HCT116 (cell line): ENCODE data around the gene RBM34. TPM values are rescaled to one million over a fixed set of nuclear protein-coding genes. Genes with fewer than 3 reads are reported as not detected.

Experiments used
- ATAC-seq: fragments of 200-7000 bp; cut with Tn5 transposase; 2 replicates; pipeline ENCODE4 v1.9.1; 2020; ENCODE audit warnings: mild to moderate bottlenecking, moderate library complexity
- BruUV-seq: library from RNA; stranded (reverse); fragments of 400-500 nt; replicated peaks from 2 replicates; lab custom pipeline; 2021; lab: Mats Ljungman, UMichigan
- CTCF ChIA-PET: fragments of 300-600 bp; sonication (Branson Sonifier 250); formaldehyde crosslinking; loops from one replicate; lab custom pipeline; 2021; ENCODE audit warnings: antibody characterized with exemption; lab: Charles Lee
- POLR2A ChIA-PET: fragments of 300-600, 350-600 bp; sonication (Branson Sonifier 250); formaldehyde crosslinking; loops from one replicate; lab custom pipeline; 2021; ENCODE audit warnings: antibody characterized with exemption; lab: Charles Lee
- RAD21 ChIA-PET, 2 experiments: fragments of 300-600 bp; sonication (Branson Sonifier 250); formaldehyde crosslinking; loops; one replicate each; lab custom pipeline; 2023; ENCODE audit warnings: low total read pairs in 2 of 2; ENCODE audit not compliant: uncharacterized antibody in 2 of 2, unreplicated experiment in 2 of 2, low non-redundant PET in 1 of 2; lab: Charles Lee
- DNase-seq: peaks from one replicate; pipeline ENCODE4 v3.0.0-alpha.2; 2010; ENCODE audit warnings: low read depth, low spot score
- H2AFZ ChIP-seq: fragments of 200-600 bp; shearing (Covaris generic), sonication (generic); 2 replicates; pipeline ENCODE4 v1.6.1; 2017; ENCODE audit warnings: low read depth, mixed run types, mixed read lengths, antibody characterized with exemption, low read length; ENCODE audit not compliant: poor library complexity, severe bottlenecking
- H3K27ac ChIP-seq: 2 replicates; pipeline ENCODE4 v1.5.1; 2012; ENCODE audit warnings: low read depth, low read length
- H3K27me3 ChIP-seq: fragments of 200-600 bp; sonication (generic); 2 replicates; pipeline ENCODE4 v1.6.1; 2016; ENCODE audit warnings: mixed run types, low read length, mixed read lengths; ENCODE audit not compliant: insufficient read depth
- H3K36me3 ChIP-seq, 2 experiments: fragments of 200-500 bp in 1 of 2; fragments of 200-600 bp in 1 of 2; sonication (Bioruptor generic) in 1 of 2; sonication (generic) in 1 of 2; 2 replicates each; pipeline versions ENCODE4 v1.5.1 to v1.6.1; 2014 to 2016; ENCODE audit warnings: low read length in 2 of 2, inconsistent platforms in 1 of 2, mixed read lengths in 1 of 2, mixed run types in 1 of 2; ENCODE audit not compliant: insufficient read depth in 2 of 2, control insufficient read depth in 1 of 2
- H3K4me1 ChIP-seq, 2 experiments: fragments of 200-600 bp in 1 of 2; sonication (generic) in 1 of 2; 2 replicates each; pipeline versions ENCODE4 v1.5.1 to v1.6.1; 2012 to 2017; ENCODE audit warnings: low read length in 2 of 2, inconsistent platforms in 1 of 2, mild to moderate bottlenecking in 1 of 2, mixed read lengths in 1 of 2, mixed run types in 1 of 2, moderate library complexity in 1 of 2; ENCODE audit not compliant: insufficient read depth in 2 of 2, control insufficient read depth in 1 of 2
- H3K4me2 ChIP-seq: fragments of 200-600 bp; sonication (generic); 2 replicates; pipeline ENCODE4 v1.6.1; 2017; ENCODE audit warnings: mixed run types, low read length, mixed read lengths
- H3K4me3 ChIP-seq, 2 experiments: fragments of 200-600 bp in 1 of 2; sonication (generic) in 1 of 2; replicated peaks in 1 of 2; 2 replicates each; pipeline ENCODE4 v1.5.1; 2011 to 2016; ENCODE audit warnings: low read length in 2 of 2, control low read depth in 1 of 2, low read depth in 1 of 2, mild to moderate bottlenecking in 1 of 2, mixed read lengths in 1 of 2, mixed run types in 1 of 2
- H3K79me2 ChIP-seq: fragments of 200-600 bp; sonication (generic); 2 replicates; pipeline ENCODE4 v1.6.1; 2017; ENCODE audit warnings: mild to moderate bottlenecking, mixed run types, low read length, moderate library complexity, mixed read lengths; ENCODE audit not compliant: insufficient read depth
- H3K9ac ChIP-seq: fragments of 200-600 bp; sonication (generic); 2 replicates; pipeline ENCODE4 v1.6.1; 2016; ENCODE audit warnings: low read length, mixed read lengths
- H3K9me2 ChIP-seq: fragments of 200-600 bp; sonication (generic), shearing (Covaris generic); 2 replicates; pipeline ENCODE4 v1.6.1; 2017; ENCODE audit warnings: mixed run types, mild to moderate bottlenecking, moderate library complexity; ENCODE audit not compliant: insufficient read depth
- H3K9me3 ChIP-seq, 2 experiments: fragments of 200-500 bp in 1 of 2; fragments of 200-600 bp in 1 of 2; sonication (Bioruptor generic) in 1 of 2; sonication (generic) in 1 of 2; 2 replicates each; pipeline ENCODE4 v1.6.1; 2014 to 2017; ENCODE audit warnings: low read length in 2 of 2, mixed read lengths in 2 of 2, inconsistent platforms in 1 of 2, low read depth in 1 of 2, mild to moderate bottlenecking in 1 of 2, mixed run types in 1 of 2, moderate library complexity in 1 of 2; ENCODE audit not compliant: control insufficient read depth in 1 of 2, insufficient read depth in 1 of 2
- H4K20me1 ChIP-seq: fragments of 200-600 bp; sonication (generic), shearing (Covaris generic); 2 replicates; pipeline ENCODE4 v1.6.1; 2017; ENCODE audit warnings: mixed run types, mild to moderate bottlenecking, moderate library complexity; ENCODE audit not compliant: insufficient read depth
- EGR1 ChIP-seq: IDR thresholded peaks from 2 replicates; pipeline ENCODE4 v1.6.1; 2012; ENCODE audit warnings: low read depth
- EZH2phosphoT487 ChIP-seq: fragments of 200-600 bp; IDR thresholded peaks from 2 replicates; pipeline ENCODE4 v1.6.1; 2018; ENCODE audit warnings: antibody characterized with exemption, borderline replicate concordance
- JUND ChIP-seq: IDR thresholded peaks from 2 replicates; pipeline ENCODE4 v1.6.1; 2012
- POLR2A ChIP-seq: IDR thresholded peaks from 2 replicates; pipeline ENCODE4 v1.7.0; 2011; ENCODE audit warnings: borderline replicate concordance; ENCODE audit not compliant: insufficient read depth, insufficient read length; ENCODE audit errors: extremely low read depth
- REST ChIP-seq: IDR thresholded peaks from 2 replicates; pipeline ENCODE4 v1.6.1; 2012; ENCODE audit warnings: low read depth
- SRF ChIP-seq: IDR thresholded peaks from 2 replicates; pipeline ENCODE4 v1.6.1; 2012; ENCODE audit warnings: low read depth
- TCF7L2 ChIP-seq: IDR thresholded peaks from 2 replicates; pipeline ENCODE4 v1.7.0; 2011; ENCODE audit warnings: borderline replicate concordance, inconsistent platforms; ENCODE audit not compliant: insufficient read depth, insufficient read length; ENCODE audit errors: extremely low read depth
- intact Hi-C: fragments of 100-400 bp; cut with micrococcal nuclease; formaldehyde crosslinking; loops from 2 replicates; pipeline ENCODE4 v1.10.0; 2022
- total RNA-seq: library from RNA; stranded (reverse); gene quantifications from one replicate; pipeline ENCODE4 v1.2.1, GENCODE V29; 2021; ENCODE audit not compliant: unreplicated experiment
- TF ChIP-seq, protein P1 (sequence below): IDR thresholded peaks from 2 replicates; pipeline ENCODE4 v1.6.1; 2012

The RBM34 gene
- total RNA-seq, 1 experiment from 2014 or later = 82.0 TPM

DNA sequence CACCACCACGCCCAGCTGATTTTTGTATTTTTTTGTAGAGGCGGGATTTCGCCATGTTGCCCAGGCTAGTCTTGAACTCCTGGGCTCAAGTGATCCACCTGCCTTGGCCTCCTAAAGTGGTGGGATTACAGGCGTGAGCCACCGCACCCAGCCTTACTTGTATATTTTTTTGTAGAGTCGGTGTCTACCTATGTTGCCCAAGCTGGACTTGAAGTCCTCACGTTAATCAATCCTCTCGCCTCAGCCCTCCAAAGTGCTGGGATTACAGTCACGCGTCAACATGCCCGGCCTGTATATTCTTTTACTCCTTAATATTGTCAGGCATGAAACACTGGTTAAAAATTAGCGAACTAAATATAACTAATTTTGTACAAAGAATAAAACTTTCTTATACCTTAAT lies 26.9 kb downstream of the RBM34 start:
- RAD21 ChIA-PET = no interaction called here
- H3K4me3 ChIP-seq = no peak overlapping the region
- no peak overlapping the region for H3K4me2 ChIP-seq
- intact Hi-C loops = no loop called here
- POLR2A ChIA-PET = no interaction called here
- ATAC-seq (no peak), DNase-seq (no peak)
- H4K20me1 ChIP-seq = no peaks in the 10 kb centered on the region
- no peak overlapping the region for H3K27ac ChIP-seq
- H3K9me3 ChIP-seq = no peaks in the 10 kb centered on the region
- BruUV-seq = no TSS peak
- TF ChIP-seq POLR2A (no peak), EZH2phosphoT487 (no peak), TCF7L2 (no peak), SRF (no peak), EGR1 (no peak), JUND (no peak), REST (no peak)
- TF ChIP-seq, protein P1, sequence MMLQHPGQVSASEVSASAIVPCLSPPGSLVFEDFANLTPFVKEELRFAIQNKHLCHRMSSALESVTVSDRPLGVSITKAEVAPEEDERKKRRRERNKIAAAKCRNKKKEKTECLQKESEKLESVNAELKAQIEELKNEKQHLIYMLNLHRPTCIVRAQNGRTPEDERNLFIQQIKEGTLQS = no peak
- peaks cover 2% of the 10 kb centered on the region in 2 experiments; a peak in 3 of 4 replicates for H3K4me1 ChIP-seq
- H3K36me3 ChIP-seq = peaks cover 26 to 33% of the 10 kb centered on the region in 2 experiments
- H3K9ac ChIP-seq = no peak overlapping the region
- H3K27me3 ChIP-seq = no peaks in the 10 kb centered on the region
- H3K79me2 ChIP-seq = no peaks in the 10 kb centered on the region; the same call in 1 of the 2 replicates
- H2AFZ ChIP-seq = no peak overlapping the region
- CTCF ChIA-PET = no interaction called here
- H3K9me2 ChIP-seq = no peaks in the 10 kb centered on the region
